ENCODE measurements around the gene KCNIP4.

The KCNIP4 gene

DNA sequence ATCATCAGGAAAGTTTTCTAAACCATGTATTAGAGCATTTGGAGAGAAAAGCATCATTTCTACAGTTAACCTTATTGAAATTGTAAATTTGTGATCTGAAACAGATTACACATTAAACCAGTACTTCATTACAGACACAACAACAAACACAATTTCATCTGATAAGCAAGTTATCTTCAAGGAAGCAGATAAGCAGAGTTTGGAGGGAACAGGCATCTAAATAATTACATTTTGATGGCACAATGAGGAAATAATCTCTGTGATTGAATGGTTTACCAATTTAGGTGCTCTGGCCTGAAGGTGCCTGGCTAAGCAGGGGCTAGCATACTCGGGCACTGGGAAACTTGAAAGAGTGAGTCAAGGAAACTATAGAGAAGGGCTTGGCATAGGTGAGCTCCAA lies 628.5 kb downstream of the KCNIP4 start:
- DNase-seq = no peak

DNA sequence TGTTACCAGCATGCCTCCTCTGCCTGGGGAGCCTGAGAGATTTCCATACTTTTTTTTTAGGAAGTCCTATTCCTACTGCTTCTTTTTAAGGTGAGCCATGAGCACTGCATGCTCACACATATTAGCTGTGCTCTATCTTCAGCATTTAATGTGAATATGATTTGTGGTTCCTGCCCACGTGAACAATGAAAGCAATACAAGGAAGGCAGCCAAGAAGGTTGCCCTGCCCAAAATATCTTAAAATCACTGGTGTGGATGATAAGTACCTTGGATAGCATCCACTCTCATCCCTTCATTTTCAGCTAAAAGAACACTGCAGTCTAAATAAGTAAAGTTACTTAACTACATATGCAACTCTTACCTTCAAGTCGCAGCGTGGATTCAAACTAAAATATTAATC lies 640.9 kb downstream of the KCNIP4 start:
- no peak for DNase-seq

DNA sequence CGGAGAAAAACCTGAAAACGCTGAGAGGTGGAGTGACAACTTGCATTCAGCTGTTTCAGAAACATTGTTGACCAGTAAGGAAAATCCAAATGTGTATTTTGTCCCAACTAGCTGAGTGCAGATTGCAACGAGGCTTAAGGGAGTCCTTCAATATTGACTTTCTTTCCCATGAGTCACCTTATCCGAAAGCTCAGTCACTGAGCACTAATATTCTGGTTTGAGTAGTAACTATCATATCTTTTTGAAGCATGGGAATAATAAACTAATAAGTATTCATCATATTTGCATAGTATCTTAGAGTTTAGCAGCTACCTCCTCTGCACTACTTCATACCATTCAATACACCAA lies 644.1 kb downstream of the KCNIP4 start:
- no peak for DNase-seq

DNA sequence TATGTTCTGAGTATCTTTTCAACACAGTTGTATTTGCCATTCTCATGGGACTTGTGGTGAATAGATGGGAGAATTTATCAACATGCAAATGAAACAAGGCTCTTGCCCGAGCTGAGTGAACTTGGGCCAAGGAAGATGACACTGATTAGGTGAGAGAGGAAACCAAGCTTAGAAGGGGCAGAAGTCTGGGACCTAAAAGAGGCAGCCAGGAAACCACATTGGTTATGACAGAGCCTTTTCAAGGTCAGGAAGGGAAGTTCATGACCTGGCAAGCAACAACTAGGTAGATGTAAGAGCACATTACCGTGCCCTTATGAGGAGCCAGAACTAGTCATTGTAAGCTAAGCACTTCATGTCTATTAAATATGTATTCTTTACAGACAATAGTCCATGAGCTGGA lies 658.0 kb downstream of the KCNIP4 start:
- no peak for DNase-seq

DNA sequence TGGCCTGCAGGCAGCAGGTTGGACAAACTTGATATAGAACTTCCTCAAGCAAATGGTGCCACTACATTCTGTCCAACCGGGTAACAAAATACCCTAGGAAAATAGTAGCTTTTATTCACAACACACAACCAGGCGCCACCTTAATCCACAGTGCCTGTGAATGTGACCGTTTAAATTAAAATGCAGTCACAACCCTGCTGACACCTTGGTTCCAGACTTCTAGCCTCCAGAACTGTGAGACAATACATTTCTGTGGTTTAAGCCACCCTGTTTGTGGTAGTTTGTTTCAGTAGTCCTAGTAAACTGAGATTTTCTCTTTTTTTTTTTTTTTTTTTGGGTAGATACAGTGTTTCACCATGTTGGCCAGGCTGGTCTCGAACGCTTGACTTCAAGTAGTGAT lies 672.5 kb downstream of the KCNIP4 start:
- no peak for DNase-seq

DNA sequence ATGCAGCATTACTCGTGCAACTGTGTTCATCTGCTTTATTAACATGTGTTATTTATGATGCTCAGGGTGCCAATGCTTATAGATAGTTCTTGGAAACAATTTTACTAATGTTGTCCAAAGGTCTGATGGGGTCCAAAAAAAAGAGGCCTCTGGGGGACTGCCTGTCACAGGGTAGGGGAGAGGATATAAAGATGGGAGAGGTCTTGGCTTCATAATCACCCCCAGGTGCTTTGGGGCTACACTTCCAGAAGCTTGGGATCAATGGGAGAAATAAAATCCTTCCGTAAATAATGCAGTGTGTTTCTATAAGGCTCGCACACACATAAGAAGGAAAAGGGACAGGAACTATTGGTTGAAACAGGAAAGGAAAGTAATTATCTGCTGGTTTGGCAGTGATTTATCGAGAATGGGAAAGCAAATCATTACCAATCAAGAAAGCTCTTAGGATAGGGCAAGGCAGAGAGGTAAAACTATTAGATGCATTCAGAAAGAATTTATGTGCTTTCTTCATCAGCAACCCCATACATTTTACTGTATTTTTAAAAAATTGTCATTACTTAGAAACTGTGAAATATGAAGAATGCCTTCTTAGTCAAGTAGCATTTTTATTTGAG lies 677.0 kb downstream of the KCNIP4 start:
- DNase-seq = no peak

DNA sequence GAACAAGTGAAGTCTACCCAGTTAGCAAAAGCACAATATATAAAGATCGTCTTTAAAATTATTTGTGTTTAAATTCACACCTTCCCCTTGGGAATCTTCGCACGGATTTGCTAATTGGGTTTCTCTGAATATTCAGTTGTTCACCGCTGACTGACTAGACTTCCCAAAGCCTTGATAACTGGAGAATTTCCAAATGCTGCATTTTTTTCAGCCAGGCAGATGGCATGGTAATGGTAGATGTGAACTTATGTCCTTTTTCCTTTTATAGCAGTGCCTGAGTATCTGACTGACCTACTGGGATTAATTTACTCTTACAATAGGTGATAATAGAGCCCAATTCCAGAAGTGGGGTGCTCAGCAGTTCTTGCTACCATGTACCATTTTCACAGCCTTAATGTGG lies 700.2 kb downstream of the KCNIP4 start:
- DNase-seq = no peak

DNA sequence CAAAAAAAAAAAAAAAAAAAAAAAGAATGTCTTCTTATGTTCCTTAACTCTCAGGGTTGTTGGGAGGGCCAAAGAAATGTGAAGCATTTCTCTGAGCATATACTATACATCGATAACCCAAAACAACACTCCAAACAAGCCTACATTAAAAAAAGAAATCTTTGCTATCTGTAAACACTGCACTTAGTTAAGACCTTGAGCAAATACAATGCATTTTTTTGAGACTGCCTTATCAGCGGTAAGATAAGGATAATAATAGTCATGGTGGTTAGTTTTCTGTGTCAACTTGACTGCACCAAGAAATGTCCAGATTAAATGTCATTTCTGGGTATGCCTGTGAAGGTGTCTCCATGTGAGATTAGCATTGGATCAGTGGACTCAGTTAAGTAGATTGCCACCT lies 706.4 kb downstream of the KCNIP4 start:
- no peak for DNase-seq

DNA sequence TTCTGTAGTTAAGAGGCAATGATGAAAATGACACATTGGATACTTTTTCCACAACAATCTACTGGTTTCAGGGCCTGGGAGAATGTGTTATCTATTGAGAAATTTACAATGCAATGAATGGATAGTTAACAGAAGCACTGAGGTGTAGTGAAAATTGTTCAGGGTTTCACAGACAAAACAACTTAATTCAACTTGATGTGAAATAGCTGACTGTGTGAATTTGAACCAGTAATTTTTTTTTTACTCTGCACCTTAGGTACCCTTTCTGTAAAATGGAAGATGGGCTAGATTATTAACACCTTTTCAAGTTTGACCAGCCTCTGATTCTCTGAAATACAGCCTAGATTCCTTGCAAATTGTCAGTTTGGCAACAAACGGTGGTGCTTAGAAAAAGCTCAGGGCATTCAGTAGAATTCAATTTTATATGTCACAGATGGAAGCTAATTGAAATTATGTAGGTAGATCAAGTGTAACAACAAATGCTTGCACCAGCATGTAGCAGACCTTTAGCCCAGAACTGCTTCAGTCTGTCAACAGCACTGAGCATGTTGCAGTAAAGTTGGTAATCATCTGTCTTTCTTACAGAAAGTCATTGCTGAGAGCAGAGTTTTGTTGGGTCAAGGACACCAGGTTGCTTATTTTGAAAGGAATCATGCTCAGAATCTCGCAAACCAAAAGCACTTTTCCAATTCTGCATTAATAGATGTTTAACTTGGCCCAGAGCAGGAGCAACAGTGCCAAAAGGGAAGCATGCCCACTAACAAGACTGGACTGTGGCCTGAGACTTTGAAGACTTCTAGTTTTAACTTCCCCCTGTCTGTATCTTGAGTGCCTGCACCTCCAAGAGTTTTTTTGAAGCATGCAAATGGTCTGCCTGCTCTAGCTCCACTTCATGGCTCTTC lies 721.7 kb downstream of the KCNIP4 start:
- DNase-seq = no peak

DNA sequence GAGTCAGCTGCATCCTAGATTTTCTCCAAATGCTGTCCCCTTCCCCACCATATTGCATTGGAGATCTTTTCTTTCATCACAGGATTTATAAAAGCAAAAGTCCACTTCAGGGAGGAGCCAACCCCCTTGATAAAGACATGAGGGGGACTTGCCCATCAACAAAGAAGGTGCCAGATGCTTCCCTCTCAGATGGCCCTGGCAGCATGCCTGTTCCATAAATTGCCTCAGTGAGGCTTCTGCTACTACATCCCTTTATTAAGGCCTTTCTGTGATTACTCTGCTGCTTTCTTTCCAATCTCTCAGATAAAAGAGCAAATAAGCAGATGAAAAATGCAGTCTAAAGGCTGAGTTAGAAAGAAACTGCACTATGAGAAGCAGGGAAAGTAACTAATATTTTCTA lies 736.7 kb downstream of the KCNIP4 start:
- DNase-seq = no peak

DNA sequence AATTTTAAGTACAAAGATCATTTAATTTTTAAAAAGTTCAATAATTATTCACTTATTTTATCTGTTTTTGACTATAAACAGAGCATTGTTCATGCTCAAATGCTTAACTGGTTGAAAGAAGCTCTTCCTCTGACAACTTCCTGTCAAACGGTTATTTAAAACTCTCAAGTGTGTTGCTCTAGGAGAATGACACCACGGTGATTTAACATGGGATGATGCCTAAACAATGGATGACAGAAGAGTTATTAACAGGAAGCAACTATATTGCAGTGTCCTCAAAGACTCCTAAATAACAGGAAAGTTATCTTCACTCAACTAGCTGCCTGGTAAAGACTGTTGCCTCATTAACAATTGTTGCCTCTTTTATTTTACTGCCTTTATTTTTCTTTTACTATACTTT lies 738.7 kb downstream of the KCNIP4 start:
- no peak for DNase-seq

DNA sequence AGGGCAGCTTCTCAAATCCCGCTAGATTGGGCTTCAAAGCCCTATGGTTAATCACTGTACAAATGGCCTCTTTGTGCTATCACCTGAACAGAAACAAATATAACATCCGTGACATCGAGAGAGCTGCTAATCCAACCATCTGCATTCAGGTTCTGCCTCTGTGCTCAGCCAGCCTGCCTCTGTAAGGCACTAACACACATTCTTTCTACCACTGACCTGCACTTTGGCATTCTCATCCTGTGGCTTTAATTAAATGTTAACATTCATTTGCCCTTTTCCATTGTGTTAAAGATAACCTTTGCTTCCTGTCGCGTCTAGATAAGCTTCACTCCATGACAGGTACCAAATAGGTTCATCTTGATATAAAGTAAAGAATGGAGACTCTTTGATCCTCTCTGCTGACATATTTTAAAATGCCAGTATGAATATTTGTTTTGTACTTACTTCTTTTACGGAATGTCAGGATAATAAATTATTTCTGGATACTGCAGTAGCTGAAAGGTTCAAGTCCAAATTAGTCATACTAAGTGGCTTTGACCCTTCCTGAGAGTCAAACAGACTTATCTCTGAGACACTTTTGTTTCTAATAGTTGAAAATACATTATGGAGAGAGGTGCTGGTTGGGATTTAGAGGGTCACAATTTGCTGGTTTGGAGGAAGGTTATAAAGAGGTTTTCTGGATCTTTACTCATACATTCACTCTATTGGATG lies 742.6 kb downstream of the KCNIP4 start:
- DNase-seq = no peak

DNA sequence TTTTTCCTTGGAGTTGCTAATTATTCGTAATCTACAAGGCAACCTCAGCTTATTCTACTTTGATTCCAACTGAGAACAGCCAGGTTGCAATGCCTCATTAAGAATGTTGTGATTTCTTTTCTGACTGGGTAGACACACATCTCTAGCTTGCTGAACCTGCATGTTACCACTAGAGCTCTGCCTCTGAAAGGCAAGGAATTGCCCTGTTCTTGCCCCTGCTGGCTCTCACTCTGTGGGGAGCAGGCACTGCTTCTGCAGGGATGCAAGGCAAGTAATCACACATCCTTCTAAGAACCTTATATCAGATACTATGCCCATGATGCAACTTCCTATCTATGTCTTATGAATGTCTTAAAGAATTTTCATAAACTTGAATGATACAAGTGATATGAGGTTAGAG lies 745.2 kb downstream of the KCNIP4 start:
- DNase-seq = no peak

DNA sequence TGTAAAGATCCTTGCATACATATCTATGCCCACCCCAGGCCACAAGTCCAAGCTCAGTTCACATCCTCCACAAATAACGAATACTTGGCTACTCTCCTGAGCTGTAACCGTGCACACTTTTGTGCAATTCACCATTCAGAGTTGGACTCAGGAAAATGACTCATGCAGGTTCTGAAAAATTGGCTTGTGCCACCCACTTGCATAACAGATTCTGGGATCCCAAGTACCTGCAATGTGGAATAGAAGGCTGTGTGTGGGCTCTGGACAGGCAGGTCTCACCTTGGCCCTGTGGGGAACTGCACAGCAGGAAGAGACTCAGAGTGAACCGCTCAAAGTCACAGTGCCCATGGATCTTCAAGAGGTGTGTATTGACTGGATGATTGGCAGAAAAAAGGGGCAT lies 745.6 kb downstream of the KCNIP4 start:
- no peak for DNase-seq

DNA sequence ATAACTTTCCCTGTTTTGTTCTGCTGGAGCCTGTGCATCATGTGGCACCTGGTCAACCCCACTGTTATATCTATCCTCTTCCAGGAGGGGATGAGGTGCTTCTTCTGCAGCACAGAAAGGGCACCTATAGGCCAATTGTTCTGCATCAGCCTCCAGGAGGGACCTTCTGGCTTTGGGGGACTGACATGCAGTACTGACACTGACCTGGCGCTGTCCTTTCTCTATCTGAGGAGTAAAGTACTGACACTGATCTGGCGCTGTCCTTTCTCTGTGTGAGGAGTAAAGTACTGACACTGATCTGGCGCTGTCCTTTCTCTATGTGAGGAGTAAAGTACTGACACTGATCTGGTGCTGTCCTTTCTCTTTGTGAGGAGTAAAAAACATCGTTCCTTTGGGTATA lies 749.9 kb downstream of the KCNIP4 start:
- no peak for DNase-seq

DNA sequence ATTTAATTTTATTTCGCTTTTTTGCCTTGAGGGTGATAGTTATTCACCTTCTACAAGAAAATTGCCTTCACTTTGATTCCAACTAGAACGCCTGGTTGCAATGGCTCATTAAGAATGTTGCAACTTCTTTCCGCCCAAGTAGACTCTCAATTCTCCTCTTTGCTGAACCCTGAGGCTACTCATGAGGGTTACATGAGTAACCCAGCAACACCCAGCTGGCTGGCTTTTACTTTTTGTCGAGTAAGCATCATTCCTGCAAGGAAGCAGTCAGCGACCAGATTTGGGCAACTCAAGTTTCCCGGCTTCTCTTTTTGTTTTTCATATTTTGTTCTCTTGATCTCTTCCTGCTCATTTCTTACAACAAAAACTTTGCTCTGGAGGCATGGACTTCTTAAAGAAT lies 752.9 kb downstream of the KCNIP4 start:
- no peak for DNase-seq

DNA sequence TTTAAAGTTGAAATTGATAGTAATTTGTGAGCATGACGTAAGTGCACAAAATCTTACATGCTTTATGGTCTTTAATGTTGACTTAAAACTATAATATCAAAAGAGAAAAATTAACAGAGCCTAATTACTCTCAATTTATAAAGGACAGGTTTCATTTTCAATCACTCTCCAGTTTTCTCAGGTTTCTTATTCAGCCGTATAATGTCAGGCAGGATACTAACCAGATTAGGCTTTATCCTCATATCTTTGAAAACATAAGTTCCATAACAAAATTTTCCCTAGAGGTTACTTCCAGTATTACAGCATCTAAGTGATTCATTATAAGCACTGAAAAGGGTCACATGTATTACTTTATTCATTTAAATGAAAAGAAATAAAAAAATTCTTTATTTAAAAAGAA lies 756.2 kb downstream of the KCNIP4 start:
- no peak for DNase-seq

DNA sequence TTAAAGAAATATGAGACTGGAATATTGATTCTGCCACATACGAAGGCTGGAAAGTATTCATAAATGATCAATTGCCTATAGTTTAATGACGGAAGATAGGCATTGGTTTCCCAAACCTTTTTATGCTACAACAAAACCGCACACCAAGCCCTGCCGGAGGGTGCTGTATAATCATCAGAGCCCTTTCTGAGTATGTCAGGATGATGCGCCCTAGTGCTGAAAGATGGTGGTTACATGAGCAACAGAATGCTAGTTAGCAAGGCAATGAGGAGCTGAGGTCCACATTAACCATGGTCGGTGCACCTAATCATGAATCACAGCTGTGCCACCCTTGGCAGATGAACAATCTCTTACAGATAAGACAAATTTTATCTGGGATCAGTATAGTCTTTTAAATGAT lies 757.3 kb downstream of the KCNIP4 start:
- no peak for DNase-seq

DNA sequence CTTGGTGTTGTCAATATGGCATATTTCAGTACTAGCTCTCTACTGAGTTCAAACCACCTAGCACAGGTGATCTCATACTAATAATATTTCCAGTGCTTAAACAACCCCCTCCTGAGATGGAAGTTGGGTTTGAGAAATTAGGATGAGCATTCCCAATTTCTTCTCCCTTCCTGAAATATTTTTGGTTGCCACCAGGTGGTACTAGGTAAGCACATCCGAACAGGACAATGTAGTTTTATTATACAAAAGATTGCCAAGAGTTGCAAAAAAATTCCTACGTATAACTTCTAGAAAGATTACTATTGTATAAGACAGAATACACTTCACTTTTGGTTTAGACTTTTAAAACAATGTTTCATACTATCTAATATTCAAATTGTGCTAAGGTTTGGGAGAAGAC lies 763.8 kb downstream of the KCNIP4 start:
- DNase-seq = no peak

DNA sequence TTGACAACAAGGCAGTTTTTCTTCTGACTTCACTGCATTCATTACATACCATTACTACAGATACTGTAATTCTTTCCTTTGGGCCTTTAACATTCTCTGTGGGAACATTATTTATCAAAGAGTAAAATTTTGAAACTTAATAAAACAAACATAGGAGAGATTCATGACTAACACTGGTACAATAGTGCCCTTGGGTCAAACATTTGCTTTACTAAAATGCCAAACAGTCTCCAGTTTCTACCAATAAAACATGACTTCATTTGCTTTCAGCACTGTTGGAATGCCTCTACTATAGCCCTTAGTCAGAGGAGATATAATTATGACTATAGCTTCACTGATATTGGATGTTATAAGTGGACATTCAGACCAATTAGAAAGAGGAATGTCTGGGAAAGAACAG lies 766.9 kb downstream of the KCNIP4 start:
- no peak for DNase-seq

DNA sequence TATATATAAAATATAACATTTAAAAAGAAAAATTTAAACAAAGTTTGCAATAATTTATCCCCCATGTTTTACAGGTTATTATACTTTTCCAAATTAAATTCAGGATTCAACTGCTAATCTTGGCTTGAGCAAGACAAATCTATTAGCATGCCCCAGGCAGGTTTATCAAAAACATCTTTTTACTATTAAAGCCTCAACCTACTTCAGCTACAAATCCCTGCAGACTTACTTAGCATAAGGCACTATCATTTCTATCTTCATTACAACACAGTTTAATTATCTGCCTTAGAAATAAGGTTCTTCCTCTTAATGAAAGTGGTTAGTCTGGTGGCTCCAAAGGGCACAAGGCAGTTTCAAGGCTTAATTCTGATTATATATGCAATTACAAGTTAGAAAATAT lies 770.7 kb downstream of the KCNIP4 start:
- no peak for DNase-seq

DNA sequence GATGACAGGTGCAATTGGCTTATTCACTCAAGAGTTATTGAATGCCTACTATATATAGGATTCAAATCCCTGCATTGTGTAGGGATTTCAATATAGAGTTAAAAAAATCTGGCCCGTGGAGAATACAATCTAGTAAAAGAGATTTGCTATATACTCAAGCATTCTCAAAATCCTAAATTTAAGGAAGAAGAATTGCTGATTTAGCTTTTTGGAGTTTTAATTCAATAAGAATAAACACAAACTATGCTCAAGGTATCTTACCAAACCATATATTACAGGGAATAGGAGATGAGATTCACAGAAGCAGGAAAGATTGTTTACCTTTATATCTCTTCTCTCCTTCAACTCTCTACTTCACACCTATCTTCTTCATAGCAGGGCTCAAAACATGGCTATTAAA lies 771.5 kb downstream of the KCNIP4 start:
- no peak for DNase-seq

DNA sequence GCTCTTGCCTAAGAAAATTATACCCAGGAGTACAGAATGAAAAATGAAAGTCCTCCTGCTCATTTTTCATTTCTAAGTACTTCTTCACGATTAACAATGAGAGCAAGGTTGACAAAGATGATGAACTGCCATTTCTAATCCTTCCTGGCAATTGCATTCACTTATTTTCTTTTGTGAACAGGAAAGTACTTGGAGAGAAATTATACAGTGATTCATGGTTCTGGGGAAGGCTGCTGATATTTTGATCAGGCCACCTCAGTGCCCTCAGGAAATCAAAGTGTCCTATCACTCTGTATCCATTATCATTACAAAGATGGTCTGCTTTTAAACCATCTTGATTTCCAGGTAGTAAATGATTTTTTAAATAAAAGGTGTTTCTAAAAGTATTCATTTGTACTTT lies 780.9 kb downstream of the KCNIP4 start:
- no peak for DNase-seq

DNA sequence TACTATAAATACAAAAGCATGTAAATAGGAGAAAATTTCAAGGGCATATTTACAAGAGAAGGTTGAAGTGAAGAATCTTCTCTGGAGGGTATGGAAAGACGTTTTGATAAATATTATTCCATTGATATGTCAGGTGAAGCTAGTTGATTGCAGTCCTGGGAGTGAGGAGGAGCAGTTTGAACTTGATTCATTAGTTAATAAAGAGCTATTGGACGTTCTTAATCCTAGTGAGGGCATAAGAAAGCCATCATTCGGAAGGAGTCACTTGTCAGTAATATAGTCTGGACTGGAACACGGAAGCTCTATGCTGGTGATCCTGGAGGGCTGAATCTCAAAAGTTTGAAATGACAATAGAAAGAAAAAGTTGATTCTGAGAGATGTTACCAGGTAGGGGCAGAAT lies 793.2 kb downstream of the KCNIP4 start:
- no peak for DNase-seq
